HL-60 (cell line): Measurements from ENCODE around the gene HSF2.

Experiments
- CTCF ChIP-seq: IDR thresholded peaks from one replicate; pipeline ENCODE4 v1.5.1; 2011; ENCODE audit warnings: low read length, control low read depth, inconsistent platforms; ENCODE audit not compliant: insufficient read depth
- GABPA ChIP-seq: IDR thresholded peaks from 2 replicates; pipeline ENCODE4 v1.6.1; 2012; ENCODE audit warnings: low read depth
- POLR2AphosphoS5 ChIP-seq: IDR thresholded peaks from 2 replicates; pipeline ENCODE4 v1.6.1; 2012; ENCODE audit warnings: low read depth
- REST ChIP-seq: IDR thresholded peaks from 2 replicates; pipeline ENCODE4 v1.6.1; 2012; ENCODE audit warnings: low read depth; ENCODE audit not compliant: insufficient replicate concordance

GRCh38 chr6:122367171-122367570, 32.3 kb upstream of the HSF2 start:
- TF ChIP-seq CTCF (no peak), POLR2AphosphoS5 (no peak), REST (no peak), GABPA (no peak)
